SH-SY5Y (cell line): ENCODE results near the gene SNED1.

Source experiments
- GATA2 ChIP-seq: IDR thresholded peaks from 2 replicates; pipeline ENCODE4 v1.6.1; 2011; ENCODE audit warnings: mild to moderate bottlenecking, low read depth, low read length
- GATA3 ChIP-seq: IDR thresholded peaks from 2 replicates; pipeline ENCODE4 v1.6.1; 2011; ENCODE audit warnings: low read depth, mild to moderate bottlenecking, low read length, moderate library complexity

GRCh38 chr2:241081190-241081642, 82.8 kb downstream of the SNED1 start:
- TF ChIP-seq GATA3 (no peak), GATA2 (no peak)
